ENCODE results near the gene PEX10.
A peak's percentile ranks its signal among the peaks of the same experiment; 100 is the strongest.
"Not testable (repeated sequence)": the region's sequence is repeated elsewhere in the genome, so short reads cannot be mapped to it uniquely, and the experiment has no call there.

PEX10 gene

GRCh38 chr1:2443277-2444137 lies 31.1 kb upstream of the PEX10 start:
- peak in 1 of 3 experiments; percentile 28 for DNase-seq (ENCODE audit: low read depth in 3 of 3)

DNA sequence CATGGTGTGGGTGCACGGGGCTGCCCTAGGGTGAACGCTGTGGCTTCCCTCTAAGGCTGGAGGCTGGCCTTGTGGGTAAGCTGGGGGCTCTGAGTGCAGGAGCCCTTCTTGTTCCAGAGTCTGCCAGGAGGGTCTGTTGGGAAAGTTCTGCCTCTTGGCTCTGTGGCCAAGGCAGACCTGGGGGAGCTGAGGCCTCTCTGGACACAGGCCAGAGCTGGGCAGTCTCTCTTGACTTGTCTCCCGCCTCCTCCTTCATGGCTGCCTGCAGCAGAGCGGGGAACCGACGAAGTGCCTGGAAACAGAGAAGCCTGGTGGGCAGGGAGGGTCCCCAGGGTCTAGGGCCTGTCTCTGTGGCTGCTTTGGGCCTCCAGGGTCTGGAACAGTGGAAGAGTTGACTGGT lies 30.3 kb upstream of the PEX10 start:
- DNase-seq (ENCODE audit: low read depth in 3 of 3), result no peak

- no peak for DNase-seq (ENCODE audit: low read depth in 3 of 3)
Measured at GRCh38 chr1:2441746-2442145, 29.4 kb upstream of the PEX10 start.

DNA sequence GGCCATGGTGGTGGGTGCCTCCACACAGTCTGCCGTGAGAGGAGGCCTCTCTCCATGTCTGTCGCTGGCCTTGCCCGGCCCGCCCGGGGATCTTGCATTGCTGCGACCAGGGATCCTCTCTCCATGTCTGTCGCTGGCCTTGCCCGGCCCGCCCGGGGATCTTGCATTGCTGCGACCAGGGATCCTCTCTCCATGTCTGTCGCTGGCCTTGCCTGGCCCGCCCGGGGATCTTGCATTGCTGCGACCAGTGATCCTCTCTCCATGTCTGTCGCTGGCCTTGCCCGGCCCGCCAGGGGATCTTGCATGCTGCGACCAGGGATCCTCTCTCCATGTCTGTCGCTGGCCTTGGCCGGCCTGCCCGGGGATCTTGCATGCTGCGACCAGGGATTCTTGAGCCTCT lies 28.0 kb upstream of the PEX10 start:
- not testable (repeated sequence) for DNase-seq (ENCODE audit: low read depth in 3 of 3)

DNA sequence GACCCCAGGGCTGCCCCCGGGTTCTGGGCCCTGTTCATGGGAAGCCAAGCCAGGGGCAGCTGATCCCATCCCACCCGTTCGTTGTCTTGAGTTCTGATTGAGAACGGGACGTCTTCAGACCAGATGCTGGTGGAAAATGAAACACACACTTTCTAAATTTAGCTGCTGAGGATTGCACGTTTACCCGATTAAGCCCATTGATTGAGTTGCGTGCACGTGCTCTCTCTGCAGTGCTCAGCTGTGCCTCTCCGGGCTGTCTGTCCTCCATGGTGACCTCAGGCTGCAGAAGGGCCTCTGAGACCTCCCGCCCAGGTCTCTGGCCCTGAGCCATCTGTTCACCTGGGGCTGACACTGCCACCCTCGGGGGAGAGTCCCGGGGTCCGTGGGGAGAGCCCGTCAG lies 27.0 kb upstream of the PEX10 start:
- DNase-seq (ENCODE audit: low read depth in 3 of 3), result no peak

DNA sequence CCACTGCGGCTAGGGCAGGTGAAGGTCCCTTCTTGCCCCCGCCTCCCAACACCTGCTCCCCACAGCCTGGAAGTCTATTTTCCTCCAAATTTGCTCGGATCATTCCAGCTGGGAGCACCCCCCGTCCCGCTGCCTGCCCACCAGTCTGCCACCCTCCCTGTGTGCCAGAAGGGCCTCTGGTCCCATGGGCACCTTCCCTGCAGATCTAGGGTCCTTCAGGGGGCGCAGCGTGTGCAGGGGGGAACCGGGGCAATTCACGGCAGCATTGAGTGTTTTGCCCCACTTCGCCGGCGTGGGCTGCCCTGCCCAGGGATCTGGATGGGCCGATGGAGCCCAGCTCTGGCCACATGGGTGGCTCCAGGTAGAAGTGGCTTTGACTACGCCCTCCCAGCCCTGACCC lies 26.3 kb upstream of the PEX10 start:
- DNase-seq (ENCODE audit: low read depth in 3 of 3), result no peak

- DNase-seq (ENCODE audit: low read depth in 3 of 3), result no peak
Measured at GRCh38 chr1:2438038-2438437, 25.7 kb upstream of the PEX10 start.

- DNase-seq (ENCODE audit: low read depth in 3 of 3), result no peak
Measured at GRCh38 chr1:2437617-2438016, 25.3 kb upstream of the PEX10 start.

- no peak for DNase-seq (ENCODE audit: low read depth in 3 of 3)
Measured at GRCh38 chr1:2436876-2437275, 24.5 kb upstream of the PEX10 start.

DNA sequence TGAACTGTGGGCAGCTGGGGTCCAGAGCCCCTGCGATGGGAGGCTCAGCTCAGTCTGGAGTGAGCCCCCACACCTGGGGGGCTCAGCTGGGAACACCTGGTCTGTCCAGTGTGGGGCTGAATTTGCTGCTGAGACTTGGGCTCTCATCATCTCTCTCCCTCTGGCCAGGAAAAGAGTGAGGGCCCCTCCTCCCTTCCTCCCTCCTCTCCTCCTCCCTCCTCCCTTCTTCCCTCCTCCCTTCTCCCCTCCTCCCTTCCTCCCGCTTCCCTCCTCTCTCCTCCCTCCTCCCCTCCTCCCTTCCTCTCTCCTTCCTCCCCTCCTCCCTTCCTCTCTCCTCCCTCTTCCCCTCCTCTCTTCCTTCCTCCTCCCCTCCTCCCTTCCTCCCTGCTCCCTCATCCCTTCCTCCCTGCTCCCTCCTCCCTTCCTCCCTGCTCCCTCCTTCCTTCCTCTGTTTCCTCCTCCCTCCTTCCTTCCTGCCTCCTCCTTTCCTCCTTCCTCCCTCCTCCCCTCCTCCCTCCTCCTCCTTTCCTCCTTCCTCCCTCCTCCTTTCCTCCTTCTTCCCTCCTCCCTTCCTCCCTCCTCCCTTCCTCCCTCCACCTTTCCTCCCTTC lies 23.5 kb upstream of the PEX10 start:
- DNase-seq (ENCODE audit: low read depth in 3 of 3), result no peak

- no peak for DNase-seq (ENCODE audit: low read depth in 3 of 3)
Measured at GRCh38 chr1:2435091-2435490, 22.7 kb upstream of the PEX10 start.

- no peak for DNase-seq (ENCODE audit: low read depth in 3 of 3)
Measured at GRCh38 chr1:2433936-2434655, 21.7 kb upstream of the PEX10 start.

- no peak for DNase-seq (ENCODE audit: low read depth in 3 of 3)
Measured at GRCh38 chr1:2433196-2433595, 20.8 kb upstream of the PEX10 start.

GRCh38 chr1:2432441-2432844 lies 20.1 kb upstream of the PEX10 start:
- DNase-seq (ENCODE audit: low read depth in 3 of 3), result no peak

DNA sequence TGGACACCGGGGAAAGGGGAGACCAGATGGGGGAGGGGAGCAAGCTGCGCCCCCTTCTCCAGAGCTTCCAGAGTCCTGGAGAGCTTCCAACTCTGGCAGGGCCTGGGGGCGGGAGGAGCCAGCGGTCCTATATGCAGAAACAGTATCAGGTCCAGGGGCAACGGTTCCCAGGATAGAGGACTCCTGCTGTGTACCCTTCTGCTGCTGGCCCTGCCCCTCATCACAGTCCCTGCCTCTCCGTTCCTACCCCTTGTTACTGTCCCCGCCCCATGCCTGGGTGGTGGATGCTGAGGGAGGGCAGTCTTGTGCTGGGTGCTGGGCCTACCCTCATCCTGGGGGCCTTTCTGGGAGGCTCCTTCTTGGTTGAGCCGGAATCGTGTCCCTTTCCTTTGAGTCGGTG lies 19.2 kb upstream of the PEX10 start:
- no peak for DNase-seq (ENCODE audit: low read depth in 3 of 3)

DNA sequence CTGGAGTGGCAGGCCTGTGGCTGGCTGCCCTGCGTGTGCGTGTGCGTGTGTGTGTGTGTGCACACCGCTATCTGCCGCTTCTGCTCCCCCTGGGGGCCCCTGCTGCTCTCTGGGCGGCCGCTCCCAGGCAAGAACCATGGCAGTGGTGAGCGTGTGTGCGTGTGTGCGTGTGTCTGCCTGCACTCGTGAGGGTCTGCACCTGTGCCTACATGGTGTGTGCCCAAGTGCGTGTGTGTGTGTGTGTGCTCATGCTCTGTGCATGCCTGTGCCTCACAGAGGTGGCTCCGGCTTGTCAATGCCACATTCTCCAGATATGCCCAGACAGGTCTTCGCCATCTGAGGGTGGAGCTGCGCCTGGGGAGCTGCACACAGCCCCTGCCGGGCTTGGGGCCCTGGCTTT lies 18.7 kb upstream of the PEX10 start:
- no peak for DNase-seq (ENCODE audit: low read depth in 3 of 3)

DNA sequence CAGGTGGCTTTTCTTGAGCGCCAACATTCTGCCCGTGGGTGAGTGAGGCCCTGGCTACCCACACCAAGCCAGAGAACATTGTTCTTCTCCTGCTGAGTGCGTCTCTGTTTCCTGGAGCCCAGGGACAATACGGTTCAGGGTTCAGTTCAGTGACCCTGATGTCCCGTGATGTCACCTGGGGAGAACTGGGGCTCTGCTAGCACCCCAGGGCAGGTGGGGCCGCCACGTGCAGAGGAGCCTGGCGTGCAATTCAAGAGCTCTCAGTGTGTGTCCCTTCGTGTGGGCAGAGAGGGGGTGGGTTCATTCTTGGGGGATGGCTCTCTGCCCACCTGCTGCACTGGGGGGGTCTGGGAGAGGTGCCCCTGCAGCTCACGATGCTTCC lies 18.2 kb upstream of the PEX10 start:
- no peak for DNase-seq (ENCODE audit: low read depth in 3 of 3)

- DNase-seq (ENCODE audit: low read depth in 3 of 3), result peak in 1 of 3 experiments; percentile 21
Measured at GRCh38 chr1:2429780-2430591, 17.6 kb upstream of the PEX10 start.

- no peak for DNase-seq (ENCODE audit: low read depth in 3 of 3)
Measured at GRCh38 chr1:2428490-2428889, 16.1 kb upstream of the PEX10 start.

DNA sequence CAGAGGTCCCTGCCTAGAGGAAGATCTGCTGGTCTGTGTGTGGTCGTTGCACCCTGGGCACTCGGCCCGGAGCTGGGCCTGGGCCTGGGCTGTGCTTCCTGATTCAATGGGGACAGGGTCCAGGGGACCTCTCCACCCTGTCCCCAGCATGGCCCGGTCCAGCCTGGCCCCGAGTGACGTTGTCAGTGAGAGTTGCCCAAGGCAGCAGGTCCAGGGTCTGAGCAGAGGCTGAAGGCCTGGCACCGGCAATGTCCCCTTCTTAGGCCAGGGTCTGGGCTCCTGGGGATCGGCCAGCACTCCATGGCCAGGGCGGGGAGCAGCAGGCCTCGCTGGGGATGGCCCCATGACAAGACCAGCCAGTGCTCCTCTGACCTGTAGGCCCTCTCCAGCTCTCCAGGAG lies 15.6 kb upstream of the PEX10 start:
- DNase-seq (ENCODE audit: low read depth in 3 of 3), result no peak

DNA sequence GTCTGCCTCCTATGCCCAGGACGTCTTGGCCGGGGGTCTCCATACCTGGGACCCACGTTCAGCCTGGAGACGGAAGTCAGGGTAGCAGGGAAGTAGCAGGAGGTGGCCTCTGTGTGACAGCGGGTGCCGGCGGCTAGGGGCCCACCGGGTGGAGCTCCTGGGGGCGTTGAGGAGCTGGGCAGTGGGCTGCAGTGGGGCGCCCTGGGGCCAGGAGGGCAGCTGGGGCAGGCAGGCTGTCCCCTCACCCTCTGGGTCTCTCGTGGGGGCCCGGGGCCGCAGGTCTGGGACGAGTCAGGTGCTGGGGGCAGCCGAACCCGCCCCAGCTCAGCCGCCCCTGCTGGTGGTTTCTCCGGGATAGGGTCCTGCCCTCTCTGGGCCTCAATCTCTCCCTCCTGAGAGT lies 14.7 kb upstream of the PEX10 start:
- no peak for DNase-seq (ENCODE audit: low read depth in 3 of 3)

DNA sequence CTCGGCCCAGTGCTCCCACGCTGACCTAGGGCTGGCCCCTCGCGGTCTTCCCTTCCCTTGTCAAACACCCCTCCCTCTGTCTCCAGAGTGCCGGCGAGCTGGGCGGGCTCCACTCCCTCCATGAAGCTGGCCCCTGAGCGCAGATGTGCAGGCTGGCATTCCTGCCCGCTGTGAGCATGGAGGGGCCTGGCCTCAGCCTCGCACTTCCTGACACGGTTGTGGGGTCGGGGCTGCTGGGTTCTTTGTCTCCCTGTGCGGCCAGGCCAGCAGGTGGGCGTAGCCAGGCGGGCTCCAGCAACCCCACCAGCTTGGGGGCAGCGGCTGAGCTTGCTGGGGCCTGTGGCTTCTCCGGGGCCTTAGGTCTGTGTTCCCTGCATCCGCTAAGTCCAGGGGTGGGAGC lies 14.2 kb upstream of the PEX10 start:
- DNase-seq (ENCODE audit: low read depth in 3 of 3), result no peak
